ENCODE measurements around the gene KBTBD13. TPM values are rescaled to one million over a fixed set of nuclear protein-coding genes. Genes with fewer than 3 reads are reported as not detected.
A peak's percentile ranks its signal among the peaks of the same experiment; 100 is the strongest.

The KBTBD13 gene
- total and polyA plus RNA-seq, 12 donors = 0.84 to 20.5 (median 4.6) TPM

- no peaks in the 10 kb centered on the region for H3K9me3 ChIP-seq
- no peak overlapping the region for H3K4me3 ChIP-seq
- peak overlapping the region in 1 of 10 donors; percentile 43 for H3K27ac ChIP-seq
- H3K4me1 ChIP-seq = peaks cover 0 to 9% (median 0%) of the 10 kb centered on the region in 9 donors
- H3K36me3 ChIP-seq = peaks cover 0 to 59% (median 21%) of the 10 kb centered on the region in 9 donors
- WGBS, 2 donors = 46 to 50% methylated on average over 3 of the region's 3 CpGs
- TF ChIP-seq CTCF (IDR thresholded peaks at IDR 0.05) = no peak
- DNase-seq = no peak
- H3K27me3 ChIP-seq = no peaks in the 10 kb centered on the region
- intact Hi-C loops (cut with DNase I) = no loop called here
- peak in 6 of 8 donors; percentile 49 to 86 (median 76) for ATAC-seq
Observed at GRCh38 chr15:65110676-65111292, 34.2 kb downstream of the KBTBD13 start.

DNA sequence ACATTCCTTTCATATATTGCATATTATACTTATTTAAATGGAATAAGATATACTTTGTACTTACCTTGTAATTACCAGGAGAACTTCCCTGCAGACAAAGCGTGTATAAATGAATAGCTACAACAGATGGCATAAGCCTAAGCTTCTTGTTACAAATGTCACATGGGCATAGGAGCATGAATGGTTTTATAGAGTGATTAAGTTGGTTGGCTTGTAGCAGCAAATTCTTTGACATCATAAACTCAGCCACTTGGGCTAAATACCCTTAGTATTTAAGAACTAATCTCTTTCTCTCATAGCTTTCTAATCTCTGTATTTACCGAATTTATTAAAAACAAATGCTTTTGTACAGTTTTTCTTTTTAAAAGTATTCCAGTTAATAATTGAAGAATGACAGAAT lies 38.5 kb downstream of the KBTBD13 start, which contains the start of gene UBAP1L:
Gene UBAP1L (minus strand): TSS at position 115 of the 400 bp plus-strand sequence. CDS start 8,985 bp downstream, outside the sequence.
- DNase-seq (no peak), ATAC-seq (no peak)
- no peak within 1 kb of the TSS for H3K27ac ChIP-seq
- 90 to 91% methylated on average over 2 of the region's 2 CpGs for WGBS, 2 donors
- no peaks in the 10 kb centered on the region for H3K9me3 ChIP-seq
- no peaks in the 10 kb centered on the region for H3K27me3 ChIP-seq
- H3K4me3 ChIP-seq = no peak within 1 kb of the TSS
- H3K4me1 ChIP-seq = peaks cover 0 to 9% (median 0%) of the 10 kb centered on the region in 9 donors
- intact Hi-C loops (cut with DNase I) = no loop called here
- no peak for TF ChIP-seq CTCF (IDR thresholded peaks at IDR 0.05)
- H3K36me3 ChIP-seq = peaks cover 0 to 88% (median 57%) of the 10 kb centered on the region in 9 donors

- Histone ChIP-seq H3K4me1 (peaks cover 0 to 5% (median 0%) of the 10 kb centered on the region in 9 donors), H3K4me3 (no peak overlapping the region), H3K36me3 (peaks cover 0 to 93% (median 57%) of the 10 kb centered on the region in 9 donors), H3K27me3 (no peaks in the 10 kb centered on the region), H3K9me3 (no peaks in the 10 kb centered on the region), H3K27ac (no peak overlapping the region)
- DNase-seq (no peak), ATAC-seq (no peak)
- TF ChIP-seq CTCF (IDR thresholded peaks at IDR 0.05) = no peak
- 76 to 83% methylated on average over 5 of the region's 5 CpGs for WGBS, 2 donors
- intact Hi-C loops (cut with DNase I) = no loop called here
Observed at GRCh38 chr15:65115542-65115941, 39.0 kb downstream of the KBTBD13 start.

Other genes starting within 250 kb of the KBTBD13 start
- gene PLEKHO2, start 234.8 kb upstream of the KBTBD13 start, total RNA-seq = 10 to 100 TPM in 3 of 10 donors, 1 to 10 TPM in 7; 5.9 to 24.2 (median 9.7) TPM
- 10 to 100 TPM in 1 of 2 donors, 1 to 10 TPM in 1; 7.2 to 10.2 TPM for gene PLEKHO2, start 234.8 kb upstream of the KBTBD13 start, polyA plus RNA-seq
- gene ANKDD1A, start 164.8 kb upstream of the KBTBD13 start, total RNA-seq = 1 to 10 TPM in 7 of 10 donors, under 1 TPM in 3; 0.70 to 1.9 (median 1.3) TPM
- gene ANKDD1A, start 164.8 kb upstream of the KBTBD13 start, polyA plus RNA-seq = 1 to 10 TPM; 1.1 to 1.9 TPM
- gene SPG21, start 86.8 kb upstream of the KBTBD13 start, total RNA-seq = 10 to 100 TPM; 36.4 to 56.6 (median 45.9) TPM
- 10 to 100 TPM; 30.4 to 57.0 TPM for gene SPG21, start 86.8 kb upstream of the KBTBD13 start, polyA plus RNA-seq
- gene MTFMT, start 47.1 kb upstream of the KBTBD13 start, total RNA-seq = 10 to 100 TPM; 13.5 to 21.9 (median 18.6) TPM
- 1 to 10 TPM; 5.5 to 8.0 TPM for gene MTFMT, start 47.1 kb upstream of the KBTBD13 start, polyA plus RNA-seq
- gene SLC51B, start 31.4 kb upstream of the KBTBD13 start, total RNA-seq = not detected
- gene SLC51B, start 31.4 kb upstream of the KBTBD13 start, polyA plus RNA-seq = under 1 TPM in 1 of 2 donors, not detected in 1; 0.43 TPM
- gene RASL12, start 8.8 kb upstream of the KBTBD13 start, total RNA-seq = 10 to 100 TPM in 7 of 10 donors, 1 to 10 TPM in 3; 4.4 to 20.1 (median 11.8) TPM
- 10 to 100 TPM; 13.1 to 18.7 TPM for gene RASL12, start 8.8 kb upstream of the KBTBD13 start, polyA plus RNA-seq
- 1 to 10 TPM in 9 of 10 donors, under 1 TPM in 1; 0.88 to 2.3 (median 1.6) TPM for gene UBAP1L, start 38.5 kb downstream of the KBTBD13 start, total RNA-seq
- gene UBAP1L, start 38.5 kb downstream of the KBTBD13 start, polyA plus RNA-seq = 1 to 10 TPM in 1 of 2 donors, under 1 TPM in 1; 0.65 to 5.3 TPM
- 10 to 100 TPM; 12.5 to 25.1 (median 16.1) TPM for gene PDCD7, start 57.1 kb downstream of the KBTBD13 start, total RNA-seq
- 10 to 100 TPM in 1 of 2 donors, 1 to 10 TPM in 1; 9.0 to 15.7 TPM for gene PDCD7, start 57.1 kb downstream of the KBTBD13 start, polyA plus RNA-seq
- gene CLPX, start 108.6 kb downstream of the KBTBD13 start, total RNA-seq = 10 to 100 TPM; 57.8 to 67.6 (median 60.8) TPM
- gene CLPX, start 108.6 kb downstream of the KBTBD13 start, polyA plus RNA-seq = 10 to 100 TPM in 1 of 2 donors, 1 to 10 TPM in 1; 8.5 to 14.9 TPM
- gene CILP, start 134.7 kb downstream of the KBTBD13 start, total RNA-seq = 10 to 100 TPM in 4 of 10 donors, 1 to 10 TPM in 6; 3.2 to 45.2 (median 7.3) TPM
- 1 to 10 TPM; 2.1 to 8.9 TPM for gene CILP, start 134.7 kb downstream of the KBTBD13 start, polyA plus RNA-seq
- 1 to 10 TPM; 3.3 to 5.2 (median 4.8) TPM for gene PARP16, start 210.1 kb downstream of the KBTBD13 start, total RNA-seq
- 1 to 10 TPM; 3.1 to 4.6 TPM for gene PARP16, start 210.1 kb downstream of the KBTBD13 start, polyA plus RNA-seq
- gene RNU5A-1, start 219.3 kb downstream of the KBTBD13 start, total RNA-seq = not detected
- gene RNU5A-1, start 219.3 kb downstream of the KBTBD13 start, polyA plus RNA-seq = not detected
- 10 to 100 TPM in 2 of 10 donors, not detected in 8; 18.2 to 51.0 TPM for gene RNU5B-1, start 227.9 kb downstream of the KBTBD13 start, total RNA-seq
- gene RNU5B-1, start 227.9 kb downstream of the KBTBD13 start, polyA plus RNA-seq = not detected